OCI-LY7 (cell line): Measurements from ENCODE around the gene CELF2. TPM values are rescaled to one million over a fixed set of nuclear protein-coding genes. Genes with fewer than 3 reads are reported as not detected.

ENCODE experiments used
- BruUV-seq: library from RNA; stranded (reverse); fragments of 400-500 nt; replicated peaks from 2 replicates; lab custom pipeline; 2021; lab: Mats Ljungman, UMichigan
- CTCF ChIA-PET: fragments of 300-600 bp; sonication (Branson Sonifier 250); formaldehyde crosslinking; loops from one replicate; lab custom pipeline; 2022; ENCODE audit warnings: antibody characterized with exemption; ENCODE audit not compliant: unreplicated experiment; lab: Charles Lee
- POLR2A ChIA-PET: fragments of 300-600 bp; sonication (Branson Sonifier 250); formaldehyde crosslinking; loops from one replicate; lab custom pipeline; 2022; ENCODE audit warnings: antibody characterized with exemption; lab: Charles Lee
- DNase-seq: peaks from one replicate; pipeline ENCODE4 v3.0.0-alpha.2; 2015; ENCODE audit warnings: low spot score
- H2AFZ ChIP-seq: fragments of 200-600 bp; sonication (generic), shearing (Covaris generic); 2 replicates; pipeline ENCODE4 v1.6.1; 2014; ENCODE audit warnings: mild to moderate bottlenecking, antibody characterized with exemption, low read length, moderate library complexity
- H3K27ac ChIP-seq: fragments of 200-600 bp; sonication (generic); 2 replicates; pipeline ENCODE4 v1.5.1; 2014; ENCODE audit warnings: mixed run types, low read depth, mild to moderate bottlenecking, moderate library complexity, low read length, inconsistent platforms; ENCODE audit not compliant: poor library complexity, severe bottlenecking
- H3K36me3 ChIP-seq: fragments of 200-600 bp; sonication (generic); 2 replicates; pipeline ENCODE4 v1.6.1; 2014; ENCODE audit warnings: mild to moderate bottlenecking, antibody characterized with exemption, low read length, moderate library complexity, mixed read lengths; ENCODE audit not compliant: insufficient read depth
- H3K4me1 ChIP-seq: fragments of 200-600 bp; sonication (generic); 2 replicates; pipeline ENCODE4 v1.5.1; 2014; ENCODE audit warnings: mild to moderate bottlenecking, low read length; ENCODE audit not compliant: insufficient read depth, poor library complexity, severe bottlenecking
- H3K4me2 ChIP-seq: fragments of 200-600 bp; sonication (generic); 2 replicates; pipeline ENCODE4 v1.6.1; 2014; ENCODE audit warnings: mild to moderate bottlenecking, low read length
- H3K4me3 ChIP-seq: fragments of 200-600 bp; sonication (generic); 2 replicates; pipeline ENCODE4 v1.5.1; 2014; ENCODE audit warnings: mild to moderate bottlenecking, low read depth, low read length; ENCODE audit not compliant: poor library complexity, severe bottlenecking
- H3K79me2 ChIP-seq: fragments of 200-600 bp; sonication (generic); 2 replicates; pipeline ENCODE4 v1.6.1; 2016; ENCODE audit warnings: low read depth, mild to moderate bottlenecking, low read length, moderate library complexity, mixed read lengths; ENCODE audit not compliant: insufficient read depth
- H3K9me2 ChIP-seq: fragments of 200-600 bp; sonication (generic); 2 replicates; pipeline ENCODE4 v1.6.1; 2016; ENCODE audit warnings: mild to moderate bottlenecking, low read length, mixed read lengths; ENCODE audit not compliant: insufficient read depth
- H3K9me3 ChIP-seq: fragments of 200-600 bp; sonication (generic); 2 replicates; pipeline ENCODE4 v1.6.1; 2014; ENCODE audit warnings: mild to moderate bottlenecking, mixed run types, low read length, mixed read lengths
- H4K20me1 ChIP-seq: fragments of 200-600 bp; sonication (generic); 2 replicates; pipeline ENCODE4 v1.6.1; 2014; ENCODE audit warnings: mild to moderate bottlenecking, antibody characterized with exemption, low read length, moderate library complexity, mixed read lengths; ENCODE audit not compliant: insufficient read depth
- CTCF ChIP-seq: fragments of 200-600 bp; sonication (generic); conservative IDR thresholded peaks from 2 replicates; pipeline ENCODE4 v1.5.1; 2014; ENCODE audit warnings: mild to moderate bottlenecking, antibody characterized with exemption, low read length, moderate library complexity, mixed read lengths
- EZH2phosphoT487 ChIP-seq: fragments of 200-600 bp; sonication (generic); IDR thresholded peaks from 2 replicates; pipeline ENCODE4 v1.6.1; 2018; ENCODE audit warnings: low read depth, borderline replicate concordance, mild to moderate bottlenecking, mixed run types, antibody characterized with exemption, low read length, moderate library complexity, mixed read lengths
- intact Hi-C: fragments of 100-400 bp; cut with micrococcal nuclease; formaldehyde crosslinking; loops from one replicate; pipeline ENCODE4 v1.10.0; 2022; ENCODE audit not compliant: unreplicated experiment
- total RNA-seq, 2 experiments: library from RNA; depleted of rRNA in 1 of 2; stranded (reverse); fragments of >200 nt in 1 of 2; shearing (Covaris generic) in 1 of 2; gene quantifications; 2 replicates each; pipeline ENCODE4 v1.2.3, GENCODE V29; 2014 to 2022

Gene CELF2
- total RNA-seq, 2 experiments from 2014 or later: 5.4 to 19.1 TPM

- Histone ChIP-seq H3K4me3 (no peak overlapping the region), H3K4me1 (no peaks in the 10 kb centered on the region), H3K27ac (no peak overlapping the region), H2AFZ (no peak overlapping the region), H3K9me2 (no peaks in the 10 kb centered on the region), H3K9me3 (no peaks in the 10 kb centered on the region), H3K79me2 (no peaks in the 10 kb centered on the region), H3K36me3 (no peaks in the 10 kb centered on the region), H3K4me2 (no peak overlapping the region), H4K20me1 (no peaks in the 10 kb centered on the region)
- intact Hi-C loops: no loop called here
- DNase-seq: no peak
- POLR2A ChIA-PET: interaction anchor here (0.8 kb wide), 1 partner anchor 32 kb away, joined by 3 read pairs; no protein-coding TSS in a partner anchor
- BruUV-seq: no TSS peak
- TF ChIP-seq EZH2phosphoT487 (no peak), CTCF (no peak)
- CTCF ChIA-PET: no interaction called here
Measured at GRCh38 chr10:11335167-11335652, 317.5 kb downstream of the CELF2 start.

- BruUV-seq: no TSS peak
- TF ChIP-seq EZH2phosphoT487: no peak
- TF ChIP-seq CTCF: no peak
- POLR2A ChIA-PET: no interaction called here
Measured at GRCh38 chr10:11335881-11336430, 318.3 kb downstream of the CELF2 start.

GRCh38 chr10:11336722-11337162, 319.1 kb downstream of the CELF2 start:
- Histone ChIP-seq H3K4me3 (no peak overlapping the region), H3K9me3 (no peaks in the 10 kb centered on the region), H3K4me2 (no peak overlapping the region), H3K79me2 (no peaks in the 10 kb centered on the region), H3K27ac (no peak overlapping the region), H3K4me1 (no peaks in the 10 kb centered on the region), H2AFZ (no peak overlapping the region), H3K36me3 (no peaks in the 10 kb centered on the region), H3K9me2 (no peaks in the 10 kb centered on the region), H4K20me1 (no peaks in the 10 kb centered on the region)
- TF ChIP-seq CTCF (no peak), EZH2phosphoT487 (no peak)
- POLR2A ChIA-PET: no interaction called here
- intact Hi-C loops: no loop called here
- no TSS peak for BruUV-seq
- CTCF ChIA-PET: no interaction called here
- DNase-seq: no peak

More at GRCh38 chr10:11335881-11336430, 318.3 kb downstream of the CELF2 start:
- Histone ChIP-seq H3K4me2 (no peak overlapping the region), H2AFZ (no peak overlapping the region), H3K4me1 (no peaks in the 10 kb centered on the region), H4K20me1 (no peaks in the 10 kb centered on the region), H3K27ac (no peak overlapping the region), H3K36me3 (no peaks in the 10 kb centered on the region), H3K79me2 (no peaks in the 10 kb centered on the region), H3K9me2 (no peaks in the 10 kb centered on the region), H3K9me3 (no peaks in the 10 kb centered on the region), H3K4me3 (no peak overlapping the region)
- CTCF ChIA-PET: no interaction called here
- intact Hi-C loops: no loop called here
- no peak for DNase-seq
